Measurements from ENCODE around the gene SPATA31E1. TPM values are rescaled to one million over a fixed set of nuclear protein-coding genes. Genes with fewer than 3 reads are reported as not detected.
"Not testable (repeated sequence)": the region's sequence is repeated elsewhere in the genome, so short reads cannot be mapped to it uniquely, and the experiment has no call there.

The SPATA31E1 gene
- total and polyA plus RNA-seq, 4 donors, result 0.06 TPM; not detected in 3

DNA sequence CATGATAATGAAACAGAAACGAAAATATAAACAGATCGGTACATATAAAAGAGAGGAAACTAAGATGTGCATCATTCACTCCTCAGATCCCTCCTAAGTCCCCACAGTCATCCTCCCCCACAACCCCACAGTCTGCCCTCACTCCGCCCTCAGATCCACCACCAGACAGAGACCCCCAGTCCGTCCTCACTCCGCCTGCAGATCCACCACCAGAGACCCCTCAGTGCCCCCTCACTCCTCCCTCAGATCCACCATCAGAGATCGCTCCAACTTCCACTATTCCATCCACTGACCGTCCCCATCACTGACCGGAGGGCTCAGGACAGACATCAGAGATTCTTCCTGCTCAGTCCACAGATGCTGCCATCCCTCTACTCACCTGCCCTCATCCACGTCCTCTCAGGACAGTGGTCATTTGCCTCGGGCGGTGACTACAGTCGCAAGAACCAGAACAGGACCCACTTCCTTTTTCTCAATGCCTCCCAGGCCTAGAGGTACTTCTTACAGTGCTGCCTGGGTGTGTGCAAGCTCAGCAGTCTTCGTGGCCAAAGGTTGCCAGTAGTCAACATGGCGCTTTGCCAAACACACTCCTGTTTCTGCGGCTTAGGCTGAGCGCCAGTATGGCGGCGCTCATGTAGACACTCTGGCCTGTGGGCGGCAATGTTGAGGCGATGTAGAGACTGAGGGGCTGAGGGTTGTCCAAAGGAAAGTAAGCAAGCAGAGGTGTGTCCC lies 26.8 kb downstream of the SPATA31E1 start:
- no peak overlapping the region for H3K27ac ChIP-seq (ENCODE audit: low read depth, low read length)
- H3K4me3 ChIP-seq (ENCODE audit: low read depth, low read length), result no peak overlapping the region
- no peaks in the 10 kb centered on the region for H3K36me3 ChIP-seq (ENCODE audit: control insufficient read depth, insufficient read depth, low read length)
- H3K27me3 ChIP-seq (ENCODE audit: control insufficient read depth, insufficient read depth, low read length), result no peaks in the 10 kb centered on the region
- DNase-seq (ENCODE audit: low read depth in 4 of 6, low spot score in 6 of 6), result no peak
- H3K9me3 ChIP-seq (ENCODE audit: control insufficient read depth, insufficient read depth, low read length), result no peaks in the 10 kb centered on the region
- WGBS (ENCODE audit: insufficient coverage), result 94% methylated on average over 15 of the region's 20 CpGs
- no peaks in the 10 kb centered on the region for H3K4me1 ChIP-seq (ENCODE audit: control insufficient read depth, insufficient read depth, low read length)

DNA sequence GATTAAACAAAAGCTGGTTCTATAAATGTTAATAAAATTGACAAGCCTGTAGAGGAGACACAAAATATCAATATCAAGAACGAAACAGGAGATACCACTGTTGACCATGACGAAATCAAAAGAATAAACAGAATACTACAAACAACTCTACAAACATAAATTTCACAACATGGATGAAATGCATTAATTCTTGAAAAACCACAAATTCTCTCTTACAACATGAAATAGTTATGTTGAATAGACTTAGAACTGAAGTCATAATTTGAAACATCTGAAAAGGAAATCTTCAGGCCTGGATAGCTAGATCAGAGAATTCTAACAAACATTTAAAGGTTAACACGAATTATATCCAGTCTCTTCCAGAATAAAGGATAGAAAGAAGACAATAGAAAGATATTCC lies 28.1 kb downstream of the SPATA31E1 start:
- WGBS (ENCODE audit: insufficient coverage), result no CpG with 5 or more reads among the region's 3 CpGs
- H3K4me1 ChIP-seq (ENCODE audit: control insufficient read depth, insufficient read depth, low read length), result no peaks in the 10 kb centered on the region

DNA sequence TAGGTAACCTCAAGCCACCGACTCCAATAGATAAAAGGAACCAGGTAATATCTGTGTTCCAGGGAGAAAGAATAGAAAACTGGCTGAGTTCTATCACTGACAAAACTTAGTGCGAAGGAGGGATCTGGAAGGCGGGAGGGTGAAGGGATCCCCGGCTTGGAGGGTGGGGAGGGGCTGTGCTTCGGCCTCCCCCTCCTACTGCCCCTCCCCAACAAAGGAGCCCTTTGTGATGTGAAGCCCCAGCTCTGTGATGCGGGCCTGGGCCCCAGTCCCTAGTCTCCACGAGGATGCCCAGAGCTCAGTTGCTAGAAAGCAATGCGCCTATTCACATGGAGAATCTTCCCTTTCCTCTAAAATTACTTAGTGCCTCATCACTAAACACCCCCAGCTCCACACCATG lies 35.0 kb downstream of the SPATA31E1 start, which contains the start of gene SPATA31C1:
Gene SPATA31C1, plus strand, starts transcription at position 301 of the 400 bp plus-strand sequence.
- H3K4me3 ChIP-seq (ENCODE audit: low read depth, low read length); DNase-seq (ENCODE audit: low read depth in 4 of 6, low spot score in 6 of 6); H3K27me3 ChIP-seq (ENCODE audit: control insufficient read depth, insufficient read depth, low read length); H3K4me1 ChIP-seq (ENCODE audit: control insufficient read depth, insufficient read depth, low read length); H3K27ac ChIP-seq (ENCODE audit: low read depth, low read length); H3K9me3 ChIP-seq (ENCODE audit: control insufficient read depth, insufficient read depth, low read length); H3K36me3 ChIP-seq (ENCODE audit: control insufficient read depth, insufficient read depth, low read length): not testable (repeated sequence)
- WGBS (ENCODE audit: insufficient coverage), result no CpG with 5 or more reads among the region's 8 CpGs

More for the DNA sequence above, 28.1 kb downstream of the SPATA31E1 start:
- Histone ChIP-seq H3K36me3 (ENCODE audit: control insufficient read depth, insufficient read depth, low read length) (no peaks in the 10 kb centered on the region), H3K4me3 (ENCODE audit: low read depth, low read length) (no peak overlapping the region), H3K27ac (ENCODE audit: low read depth, low read length) (no peak overlapping the region), H3K9me3 (ENCODE audit: control insufficient read depth, insufficient read depth, low read length) (no peaks in the 10 kb centered on the region), H3K27me3 (ENCODE audit: control insufficient read depth, insufficient read depth, low read length) (no peaks in the 10 kb centered on the region)
- DNase-seq (ENCODE audit: low read depth in 4 of 6, low spot score in 6 of 6), result no peak

DNA sequence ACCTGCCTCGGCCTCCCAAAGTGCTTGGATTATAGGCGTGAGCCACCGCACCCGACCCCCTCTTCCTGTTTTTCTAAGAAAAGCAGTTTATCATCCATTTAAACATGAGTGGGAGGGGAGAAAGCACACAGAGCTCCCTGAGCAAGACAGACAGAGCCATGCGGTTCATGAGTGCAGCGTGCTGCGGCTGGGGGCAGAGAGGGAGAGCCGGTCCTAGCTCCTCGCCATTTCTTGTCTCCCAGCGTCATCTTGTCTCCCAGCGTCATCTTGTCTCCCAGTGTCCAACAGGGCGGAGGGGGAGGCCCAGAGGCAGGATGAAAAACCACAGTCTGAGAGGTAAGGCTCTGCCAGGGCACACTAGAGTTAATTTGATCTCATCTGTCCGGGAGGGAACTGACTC lies 36.3 kb downstream of the SPATA31E1 start:
- H3K9me3 ChIP-seq (ENCODE audit: control insufficient read depth, insufficient read depth, low read length); H3K27me3 ChIP-seq (ENCODE audit: control insufficient read depth, insufficient read depth, low read length); H3K27ac ChIP-seq (ENCODE audit: low read depth, low read length); DNase-seq (ENCODE audit: low read depth in 4 of 6, low spot score in 6 of 6); H3K36me3 ChIP-seq (ENCODE audit: control insufficient read depth, insufficient read depth, low read length); H3K4me1 ChIP-seq (ENCODE audit: control insufficient read depth, insufficient read depth, low read length); H3K4me3 ChIP-seq (ENCODE audit: low read depth, low read length): not testable (repeated sequence)
- WGBS (ENCODE audit: insufficient coverage), result 100% methylated on average over 1 of the region's 13 CpGs

DNA sequence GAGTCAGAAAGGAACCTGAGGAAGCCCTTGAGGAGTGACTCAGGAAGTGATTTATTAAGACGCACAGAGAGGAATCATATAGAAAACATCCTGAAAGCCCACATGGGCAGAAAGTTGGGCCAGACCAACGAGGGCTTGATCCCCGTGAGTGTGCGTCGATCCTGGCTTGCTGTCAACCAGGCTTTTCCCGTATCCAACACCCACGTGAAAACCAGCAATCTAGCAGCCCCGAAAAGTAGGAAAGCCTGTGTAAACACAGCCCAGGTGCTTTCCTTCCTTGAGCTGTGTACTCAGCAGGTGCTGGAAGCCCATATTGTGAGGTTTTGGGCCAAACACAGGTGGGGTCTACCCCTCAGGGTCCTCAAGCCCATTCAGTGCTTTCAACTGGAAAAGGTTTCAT lies 38.9 kb downstream of the SPATA31E1 start:
- H3K4me1 ChIP-seq (ENCODE audit: control insufficient read depth, insufficient read depth, low read length); H3K27me3 ChIP-seq (ENCODE audit: control insufficient read depth, insufficient read depth, low read length); DNase-seq (ENCODE audit: low read depth in 4 of 6, low spot score in 6 of 6); H3K9me3 ChIP-seq (ENCODE audit: control insufficient read depth, insufficient read depth, low read length); H3K36me3 ChIP-seq (ENCODE audit: control insufficient read depth, insufficient read depth, low read length); H3K4me3 ChIP-seq (ENCODE audit: low read depth, low read length); H3K27ac ChIP-seq (ENCODE audit: low read depth, low read length): not testable (repeated sequence)
- WGBS (ENCODE audit: insufficient coverage), result 93% methylated on average over 8 of the region's 8 CpGs

DNA sequence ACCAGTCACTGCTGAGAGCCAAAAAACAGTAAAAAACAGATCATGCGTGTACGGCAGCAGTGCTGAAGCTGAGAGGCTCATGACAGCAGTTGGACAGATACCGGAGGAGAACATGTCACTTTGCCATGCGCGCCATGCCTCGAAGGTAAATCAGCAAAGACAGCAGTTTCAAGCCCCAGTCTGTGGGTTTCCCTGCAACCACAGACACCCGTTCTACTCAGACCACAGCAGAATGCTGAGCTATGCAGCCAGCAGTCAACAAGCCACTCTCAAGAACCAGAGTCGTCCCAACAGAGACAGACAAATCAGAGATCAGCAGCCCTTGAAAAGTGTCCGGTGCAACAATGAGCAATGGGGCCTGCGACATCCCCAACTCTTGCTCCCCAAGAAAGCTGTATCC lies 40.3 kb downstream of the SPATA31E1 start:
- not testable (repeated sequence) for H3K4me1 ChIP-seq (ENCODE audit: control insufficient read depth, insufficient read depth, low read length); H3K36me3 ChIP-seq (ENCODE audit: control insufficient read depth, insufficient read depth, low read length); H3K27me3 ChIP-seq (ENCODE audit: control insufficient read depth, insufficient read depth, low read length); H3K4me3 ChIP-seq (ENCODE audit: low read depth, low read length); H3K27ac ChIP-seq (ENCODE audit: low read depth, low read length); H3K9me3 ChIP-seq (ENCODE audit: control insufficient read depth, insufficient read depth, low read length); DNase-seq (ENCODE audit: low read depth in 4 of 6, low spot score in 6 of 6)
- WGBS (ENCODE audit: insufficient coverage), result 85% methylated on average over 7 of the region's 10 CpGs

DNA sequence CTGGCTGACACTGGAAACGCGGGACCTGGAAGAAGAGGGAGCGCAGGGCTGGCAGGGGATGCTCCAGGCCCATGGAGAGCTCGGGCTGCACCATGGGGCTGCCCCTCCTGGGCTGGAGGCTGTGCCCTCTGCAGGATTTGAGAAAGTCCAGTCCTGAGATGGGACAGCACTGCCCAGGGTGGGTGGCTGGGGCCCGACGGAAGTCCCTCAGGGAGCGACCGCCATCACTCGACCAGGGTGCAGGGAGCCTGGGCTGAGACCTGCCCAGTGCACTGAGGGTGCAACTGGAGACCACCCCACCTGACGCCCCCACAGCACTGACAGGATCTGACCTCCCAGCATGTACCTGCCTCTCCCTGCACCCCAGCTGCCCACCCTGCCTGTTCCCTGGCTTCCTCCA lies 42.2 kb downstream of the SPATA31E1 start:
- DNase-seq (ENCODE audit: low read depth in 4 of 6, low spot score in 6 of 6); H3K4me3 ChIP-seq (ENCODE audit: low read depth, low read length); H3K36me3 ChIP-seq (ENCODE audit: control insufficient read depth, insufficient read depth, low read length); H3K27me3 ChIP-seq (ENCODE audit: control insufficient read depth, insufficient read depth, low read length); H3K9me3 ChIP-seq (ENCODE audit: control insufficient read depth, insufficient read depth, low read length); H3K27ac ChIP-seq (ENCODE audit: low read depth, low read length); H3K4me1 ChIP-seq (ENCODE audit: control insufficient read depth, insufficient read depth, low read length): not testable (repeated sequence)
- WGBS (ENCODE audit: insufficient coverage), result 97% methylated on average over 10 of the region's 10 CpGs

DNA sequence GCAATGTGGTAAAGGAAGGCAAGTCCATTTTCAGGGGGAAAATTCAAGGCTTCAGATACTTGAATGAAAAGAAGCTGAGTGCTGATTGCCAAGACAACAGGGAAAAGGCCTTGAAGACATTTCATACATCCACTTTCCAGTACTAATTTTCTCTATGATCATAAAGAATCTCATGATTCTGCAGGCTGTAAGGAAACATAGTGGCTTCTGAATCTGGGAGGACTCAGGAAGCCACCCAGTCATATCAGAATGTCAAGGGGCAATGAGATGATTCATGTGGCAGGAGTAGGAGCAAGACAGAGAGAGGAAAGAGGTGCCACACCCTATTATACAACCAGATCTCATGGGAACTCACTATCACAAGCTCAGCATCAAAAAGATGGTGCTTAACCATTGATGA lies 46.5 kb downstream of the SPATA31E1 start:
- not testable (repeated sequence) for H3K27me3 ChIP-seq (ENCODE audit: control insufficient read depth, insufficient read depth, low read length); H3K4me3 ChIP-seq (ENCODE audit: low read depth, low read length); H3K36me3 ChIP-seq (ENCODE audit: control insufficient read depth, insufficient read depth, low read length); H3K9me3 ChIP-seq (ENCODE audit: control insufficient read depth, insufficient read depth, low read length); H3K4me1 ChIP-seq (ENCODE audit: control insufficient read depth, insufficient read depth, low read length); DNase-seq (ENCODE audit: low read depth in 4 of 6, low spot score in 6 of 6); H3K27ac ChIP-seq (ENCODE audit: low read depth, low read length)

DNA sequence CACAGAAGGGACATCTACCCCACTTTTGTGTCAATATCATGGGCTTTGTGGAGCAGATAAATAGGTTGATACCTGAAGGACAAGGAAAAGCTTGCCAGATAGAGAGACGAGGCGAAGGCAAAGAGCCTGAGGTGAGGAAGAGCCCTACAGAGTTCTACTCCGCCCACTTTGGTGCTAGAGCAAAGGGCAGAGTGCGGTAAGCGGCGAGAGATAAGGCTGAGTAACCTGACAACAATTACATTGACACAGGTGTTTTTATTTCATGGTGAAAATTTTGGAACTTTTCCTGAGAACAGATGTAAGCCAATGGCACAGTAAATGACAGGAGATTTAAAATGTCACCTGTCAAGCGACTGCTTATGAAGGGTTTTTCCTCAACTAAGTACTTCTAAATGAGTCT lies 51.8 kb downstream of the SPATA31E1 start:
- not testable (repeated sequence) for H3K9me3 ChIP-seq (ENCODE audit: control insufficient read depth, insufficient read depth, low read length); H3K4me1 ChIP-seq (ENCODE audit: control insufficient read depth, insufficient read depth, low read length); H3K27me3 ChIP-seq (ENCODE audit: control insufficient read depth, insufficient read depth, low read length); H3K4me3 ChIP-seq (ENCODE audit: low read depth, low read length); DNase-seq (ENCODE audit: low read depth in 4 of 6, low spot score in 6 of 6); H3K27ac ChIP-seq (ENCODE audit: low read depth, low read length); H3K36me3 ChIP-seq (ENCODE audit: control insufficient read depth, insufficient read depth, low read length)
- WGBS (ENCODE audit: insufficient coverage), result 90% methylated on average over 2 of the region's 7 CpGs

DNA sequence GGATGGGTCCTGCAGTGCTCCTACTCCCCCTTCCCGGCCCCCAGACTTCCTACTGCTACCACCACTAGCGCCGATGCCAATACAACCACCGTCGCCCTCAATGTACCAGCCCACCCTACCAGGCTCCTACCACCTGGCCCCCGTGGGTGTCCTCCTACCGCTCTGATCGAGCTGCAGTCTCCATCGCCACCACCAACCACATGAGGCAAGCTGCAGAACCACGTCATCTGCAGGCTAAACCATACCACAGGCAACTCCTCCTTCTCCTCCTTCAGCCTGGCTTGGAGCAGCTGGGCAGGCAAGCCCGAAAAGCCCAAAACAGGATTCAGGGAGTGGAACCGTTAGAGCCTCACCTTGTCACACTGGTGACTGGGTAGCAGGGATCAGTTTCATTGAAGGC lies 54.7 kb downstream of the SPATA31E1 start:
- not testable (repeated sequence) for H3K27me3 ChIP-seq (ENCODE audit: control insufficient read depth, insufficient read depth, low read length); H3K4me3 ChIP-seq (ENCODE audit: low read depth, low read length); DNase-seq (ENCODE audit: low read depth in 4 of 6, low spot score in 6 of 6); H3K9me3 ChIP-seq (ENCODE audit: control insufficient read depth, insufficient read depth, low read length); H3K4me1 ChIP-seq (ENCODE audit: control insufficient read depth, insufficient read depth, low read length); H3K36me3 ChIP-seq (ENCODE audit: control insufficient read depth, insufficient read depth, low read length); H3K27ac ChIP-seq (ENCODE audit: low read depth, low read length)
- 90% methylated on average over 2 of the region's 12 CpGs for WGBS (ENCODE audit: insufficient coverage)

All from spinal cord (tissue), 10 donors.